HepG2 (cell line): Measurements from ENCODE around the gene GTF2A2. TPM values are rescaled to one million over a fixed set of nuclear protein-coding genes. Genes with fewer than 3 reads are reported as not detected.

Source experiments
- ATAC-seq: fragments of 200-7000 bp; cut with Tn5 transposase; 3 replicates; pipeline ENCODE4 v1.9.1; 2020; ENCODE audit warnings: mild to moderate bottlenecking, moderate library complexity
- BruUV-seq: library from RNA; stranded (reverse); fragments of 400-500 nt; replicated peaks from 2 replicates; lab custom pipeline; 2021; lab: Mats Ljungman, UMichigan
- CTCF ChIA-PET: fragments of 300-600 bp; formaldehyde crosslinking; extraction: SDS; loops from one replicate; lab custom pipeline; 2021; ENCODE audit warnings: low total read pairs, inconsistent platforms, low intra/inter-chr PET ratio; lab: Yijun Ruan, JAX
- POLR2A ChIA-PET: fragments of 350-600 bp; sonication (Branson Sonifier 250); formaldehyde crosslinking; loops from one replicate; lab custom pipeline; 2020; ENCODE audit warnings: antibody characterized with exemption, inconsistent platforms; lab: Yijun Ruan, JAX
- DNase-seq: peaks from one replicate; pipeline ENCODE4 v3.0.0-alpha.2; 2015; ENCODE audit warnings: low spot score
- FAIRE-seq: peaks from 3 replicates; lab custom pipeline; 2011; peaks lifted over from hg19 to GRCh38; lab: Jason Lieb, UNC
- H2AFZ ChIP-seq: one replicate; pipeline ENCODE4 v1.6.1; 2011; ENCODE audit warnings: low read length, inconsistent platforms
- H3K27ac ChIP-seq: fragments of 300-600 bp; 3 replicates; pipeline ENCODE4 v1.8.0; 2011; ENCODE audit warnings: mixed run types, mild to moderate bottlenecking, mixed read lengths, low read length, inconsistent platforms; ENCODE audit not compliant: insufficient read depth; ENCODE audit errors: extremely low read length
- H3K27me3 ChIP-seq, 2 experiments: fragments of 200-600 bp in 1 of 2; 2 replicates in 1 of 2; 3 replicates in 1 of 2; pipeline versions ENCODE4 v1.6.0 to v1.8.0; 2011; ENCODE audit warnings: low read length in 2 of 2, mild to moderate bottlenecking in 2 of 2, moderate library complexity in 2 of 2, inconsistent platforms in 1 of 2; ENCODE audit not compliant: insufficient read depth in 2 of 2, control insufficient read depth in 1 of 2
- H3K36me3 ChIP-seq, 2 experiments: fragments of 200-600 bp in 1 of 2; replicated peaks in 1 of 2; 2 replicates in 1 of 2; 3 replicates in 1 of 2; pipeline versions ENCODE4 v1.5.1 to v1.8.0; 2011; ENCODE audit warnings: low read length in 2 of 2, inconsistent platforms in 1 of 2; ENCODE audit not compliant: insufficient read depth in 2 of 2, control insufficient read depth in 1 of 2
- H3K4me1 ChIP-seq: 2 replicates; pipeline ENCODE4 v1.5.1; 2012; ENCODE audit warnings: low read length, inconsistent platforms; ENCODE audit not compliant: insufficient read depth
- H3K4me2 ChIP-seq: 2 replicates; pipeline ENCODE4 v1.6.0; 2011; ENCODE audit warnings: low read depth, low read length, inconsistent platforms
- H3K4me3 ChIP-seq, 3 experiments: fragments of 200-600 bp in 1 of 3; sonication (generic), shearing (Covaris generic) in 1 of 3; replicated peaks in 1 of 3; 2 replicates each; pipeline ENCODE4 v1.5.1; 2011 to 2016; ENCODE audit warnings: low read length in 3 of 3, inconsistent platforms in 2 of 3, low read depth in 2 of 3, mild to moderate bottlenecking in 2 of 3, control low read depth in 1 of 3, mixed read lengths in 1 of 3; ENCODE audit not compliant: insufficient read depth in 1 of 3
- H3K79me2 ChIP-seq: one replicate; pipeline ENCODE4 v1.6.1; 2011; ENCODE audit warnings: low read length, inconsistent platforms; ENCODE audit not compliant: insufficient read depth
- H3K9ac ChIP-seq: 2 replicates; pipeline ENCODE4 v1.6.0; 2011; ENCODE audit warnings: mild to moderate bottlenecking, low read depth, low read length, inconsistent platforms; ENCODE audit not compliant: insufficient read depth
- H3K9me3 ChIP-seq: 2 replicates; pipeline ENCODE4 v1.5.1; 2012; ENCODE audit warnings: mild to moderate bottlenecking, low read length
- H4K20me1 ChIP-seq: 2 replicates; pipeline ENCODE4 v1.6.0; 2011; ENCODE audit warnings: inconsistent platforms, mild to moderate bottlenecking, low read length, moderate library complexity; ENCODE audit not compliant: insufficient read depth
- DDIT3 ChIP-seq: sonication (generic); formaldehyde crosslinking; IDR thresholded peaks from 2 replicates; pipeline ENCODE4 v1.4.0; 2020; ENCODE audit warnings: mild to moderate bottlenecking, missing genetic modification reagents
- DPF2 ChIP-seq: sonication (generic); formaldehyde crosslinking; IDR thresholded peaks from 2 replicates; pipeline ENCODE4 v1.4.0; 2020; ENCODE audit warnings: mild to moderate bottlenecking, low read depth, missing genetic modification reagents, borderline replicate concordance
- FOXP1 ChIP-seq, 2 experiments: fragments of 450-650 bp in 1 of 2; IDR thresholded peaks; 2 replicates each; pipeline ENCODE4 v1.6.1; 2017 to 2018; ENCODE audit warnings: antibody characterized with exemption in 1 of 2
- ZGPAT ChIP-seq: IDR thresholded peaks from 2 replicates; pipeline ENCODE4 v1.6.1; 2016; ENCODE audit warnings: mild to moderate bottlenecking
- ZKSCAN1 ChIP-seq: fragments of 150-350 bp; IDR thresholded peaks from 2 replicates; pipeline ENCODE4 v1.6.1; 2014; ENCODE audit warnings: low read length
- ZNF207 ChIP-seq: fragments of 450-650 bp; IDR thresholded peaks from 2 replicates; pipeline ENCODE4 v1.6.1; 2016; ENCODE audit warnings: antibody characterized with exemption, borderline replicate concordance
- ZNF501 ChIP-seq: sonication (generic); formaldehyde crosslinking; IDR thresholded peaks from 2 replicates; pipeline ENCODE4 v1.5.1; 2020; ENCODE audit warnings: mild to moderate bottlenecking, moderate library complexity, missing genetic modification reagents
- ZNF770 ChIP-seq: sonication (generic); formaldehyde crosslinking; IDR thresholded peaks from 2 replicates; pipeline ENCODE4 v1.5.0; 2020; ENCODE audit warnings: mild to moderate bottlenecking, missing genetic modification reagents
- WGBS: methylation state at CpG from one replicate; pipeline ENCODE4 v1.1.6; 2017; ENCODE audit warnings: low lambda C conversion rate; 5-methylcytosine and 5-hydroxymethylcytosine counted together
- in situ Hi-C: cut with HindIII; loops from 2 replicates; pipeline ENCODE4 v1.10.0; 2017; ENCODE audit warnings: low pct_unique_long_range_greater_than_20kb; ENCODE audit not compliant: extremely low pct_ligation_motif_present
- intact Hi-C: fragments of 100-400 bp; cut with micrococcal nuclease; formaldehyde crosslinking; loops from one replicate; pipeline ENCODE4 v1.10.0; 2022; ENCODE audit not compliant: unreplicated experiment
- polyA plus RNA-seq, 8 experiments: library from polyadenylated mRNA; depleted of rRNA in 3 of 8; stranded (reverse) in 7 of 8; unstranded in 1 of 8; fragments of >200 nt; fragmentation: Illumina TruSeq in 4 of 8; extraction: Trizol in 4 of 8; gene quantifications; 2 replicates each; pipeline versions ENCODE4 v1.2.1 to v1.2.3, GENCODE V29; 2011 to 2016; ENCODE audit warnings: low read depth in 4 of 8, missing spikeins in 1 of 8, mixed read lengths in 1 of 8; ENCODE audit not compliant: insufficient read depth in 1 of 8
- total RNA-seq, 5 experiments: library from RNA; depleted of rRNA; stranded (reverse); fragments of >200 nt; fragmentation: Illumina TruSeq; extraction: Trizol; gene quantifications; 2 replicates each; pipeline ENCODE4 v1.2.3, GENCODE V29; 2016; ENCODE audit warnings: low read depth in 1 of 5

Gene GTF2A2
- total and polyA plus RNA-seq, 2 of the 13 experiments (the other 11 are each of a cell fraction or from before 2014, with no cell fraction given): 24.4 to 106 TPM

- TF ChIP-seq ZNF770 (no peak), DPF2 (no peak), ZNF501 (CRISPR knock-in tag) (no peak), ZKSCAN1 (no peak), ZGPAT (CRISPR knock-in tag) (no peak)
- TF ChIP-seq, all 625 proteins: peak for 0
Observed at GRCh38 chr15:59662260-59662659, 4.9 kb upstream of the GTF2A2 start (continued).

GRCh38 chr15:59659366-59659765 lies 2.1 kb upstream of the GTF2A2 start:
- TF ChIP-seq ZNF207: no peak
- TF ChIP-seq FOXP1 (IDR thresholded peaks at IDR 0.05): no peak
- peak; percentile 30; the same call in 1 of the 2 replicates for TF ChIP-seq FOXP1 (CRISPR knock-in tag; IDR thresholded peaks at IDR 0.05)
- TF ChIP-seq DDIT3 (CRISPR knock-in tag): no peak
- no peak overlapping the region for H3K9ac ChIP-seq
- ChIA-PET POLR2A (no interaction called here), CTCF (no interaction called here)
- H4K20me1 ChIP-seq: peaks cover 3% of the 10 kb centered on the region
- H3K27me3 ChIP-seq: no peaks in the 10 kb centered on the region
- H3K36me3 ChIP-seq: peaks cover 1 to 30% of the 10 kb centered on the region in 2 experiments; a peak in 4 of 5 replicates
- intact Hi-C loops (no loop called here), in situ Hi-C loops (no loop called here)
- DNase-seq (no peak), ATAC-seq (no peak), FAIRE-seq (no peak)
- peaks cover 29% of the 10 kb centered on the region for H3K79me2 ChIP-seq
- no TSS peak for BruUV-seq
- peaks cover 38% of the 10 kb centered on the region for H3K4me1 ChIP-seq
- H3K9me3 ChIP-seq: no peaks in the 10 kb centered on the region
- no peak overlapping the region for H2AFZ ChIP-seq
- H3K27ac ChIP-seq: no peak overlapping the region
- H3K4me3 ChIP-seq: no peak overlapping the region
- no peak overlapping the region for H3K4me2 ChIP-seq
- WGBS: 19% methylated on average over 1 of the region's 1 CpG
